Activated CD4-positive, alpha-beta T cell treated with anti-CD3 and anti-CD28 coated beads, Interleukin-2, amount 50 U/mL, for 24 hours (primary cell): ENCODE results near the gene ZNF598.

Experiments
- DNase-seq, 2 donors: peaks; one replicate each; pipeline ENCODE4 v3.0.0-alpha.2; 2020; ENCODE audit warnings: low read depth in 1 of 2, low spot score in 1 of 2

Gene ZNF598

DNA sequence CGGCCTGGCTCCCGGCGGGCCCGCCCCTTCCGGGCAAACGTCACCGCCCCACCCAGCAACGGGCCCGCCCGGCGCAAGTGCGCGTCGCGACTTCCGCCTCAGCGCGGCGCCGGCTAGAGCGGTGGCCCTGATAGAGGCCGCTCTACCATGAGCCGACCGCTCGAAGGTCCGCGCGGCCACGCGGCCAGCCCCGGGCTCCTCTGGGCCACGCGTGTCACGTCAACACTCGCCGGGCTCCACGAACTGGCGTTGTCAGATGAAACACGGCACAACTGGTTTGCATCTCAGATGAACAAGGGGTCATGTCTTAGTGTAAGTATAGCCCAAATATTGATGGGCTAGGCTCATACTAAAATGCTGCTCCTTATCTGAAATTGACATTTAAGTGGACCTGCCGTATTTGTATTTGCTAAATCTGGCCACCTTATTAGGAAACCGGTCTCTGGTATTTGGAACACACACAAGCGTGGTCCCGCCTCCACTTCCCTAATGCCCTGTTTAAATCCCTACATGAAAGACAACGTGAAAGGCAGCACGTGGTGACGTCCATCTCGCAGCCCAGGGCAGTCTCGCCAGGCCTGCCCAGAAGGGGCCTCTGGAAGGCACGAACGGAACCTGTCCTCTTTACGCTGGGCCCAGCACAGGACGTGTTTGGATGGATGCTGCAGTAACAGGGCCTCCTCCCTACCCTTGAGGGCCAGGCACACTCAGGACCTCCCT lies at the start of gene ZNF598:
TSS of gene ZNF598 (minus strand) at position 31 of the 720 bp plus-strand sequence.
- peak; percentile 58 to 65 for DNase-seq

DNA sequence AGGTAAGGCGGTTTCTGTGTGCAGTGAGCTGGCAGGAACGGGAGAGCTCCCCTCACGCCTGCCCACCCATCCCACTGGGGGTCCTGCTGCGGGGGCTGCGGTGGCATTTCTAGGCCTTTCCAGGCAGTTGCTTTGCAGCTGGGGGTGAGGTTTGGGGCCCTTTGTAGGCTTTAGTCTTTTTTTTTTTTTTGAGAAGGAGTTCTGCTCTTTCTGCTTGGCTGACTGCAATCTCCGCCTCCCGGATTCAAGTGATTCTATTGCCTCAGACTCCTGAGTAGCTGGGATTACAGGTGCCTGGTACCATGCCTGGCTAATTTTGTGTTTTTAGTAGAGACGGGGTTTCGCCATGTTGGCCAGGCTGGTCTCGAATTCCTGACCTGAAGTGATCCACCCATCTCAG lies 49.3 kb upstream of the ZNF598 start:
- no peak for DNase-seq

DNA sequence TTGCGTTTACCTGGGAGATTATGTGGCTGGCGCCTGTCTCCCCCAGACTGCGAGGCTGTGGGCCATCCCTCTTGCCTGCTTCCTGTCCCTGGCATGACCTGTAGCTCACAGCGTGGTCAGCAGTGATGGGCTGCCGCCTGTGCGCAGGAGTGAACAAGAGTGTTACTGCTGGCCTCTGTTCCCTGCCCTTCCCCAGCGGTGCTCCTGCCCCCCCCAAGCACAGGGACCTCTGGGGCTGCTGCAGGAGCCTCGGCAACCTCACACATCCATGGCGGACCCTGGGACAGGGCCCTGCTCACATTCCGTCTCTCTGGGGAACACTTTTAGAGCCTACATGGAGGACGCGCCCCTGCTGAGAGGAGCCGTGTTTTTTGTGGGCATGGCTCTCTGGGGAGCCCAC lies 48.8 kb upstream of the ZNF598 start:
- DNase-seq, result no peak

DNA sequence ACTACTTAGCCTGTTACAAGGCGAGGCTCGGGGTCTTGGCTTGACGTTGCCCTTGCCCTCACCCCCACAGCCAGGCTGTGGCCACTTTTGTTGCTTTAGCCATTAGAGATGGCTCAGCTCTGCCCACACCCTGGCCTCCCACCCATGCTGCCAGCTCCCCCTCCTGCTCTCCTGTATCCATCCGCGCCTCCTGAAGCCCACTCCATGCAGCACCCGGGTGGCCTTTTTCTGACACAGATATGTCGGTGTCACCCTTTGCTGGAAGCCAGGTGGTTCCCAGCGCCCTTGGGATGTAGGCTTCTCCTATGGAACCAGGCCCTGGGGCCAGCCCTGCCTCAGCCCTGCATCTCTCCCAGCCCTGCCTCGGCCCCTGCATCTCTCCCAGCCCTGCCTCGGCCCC lies 47.8 kb upstream of the ZNF598 start:
- no peak for DNase-seq

DNA sequence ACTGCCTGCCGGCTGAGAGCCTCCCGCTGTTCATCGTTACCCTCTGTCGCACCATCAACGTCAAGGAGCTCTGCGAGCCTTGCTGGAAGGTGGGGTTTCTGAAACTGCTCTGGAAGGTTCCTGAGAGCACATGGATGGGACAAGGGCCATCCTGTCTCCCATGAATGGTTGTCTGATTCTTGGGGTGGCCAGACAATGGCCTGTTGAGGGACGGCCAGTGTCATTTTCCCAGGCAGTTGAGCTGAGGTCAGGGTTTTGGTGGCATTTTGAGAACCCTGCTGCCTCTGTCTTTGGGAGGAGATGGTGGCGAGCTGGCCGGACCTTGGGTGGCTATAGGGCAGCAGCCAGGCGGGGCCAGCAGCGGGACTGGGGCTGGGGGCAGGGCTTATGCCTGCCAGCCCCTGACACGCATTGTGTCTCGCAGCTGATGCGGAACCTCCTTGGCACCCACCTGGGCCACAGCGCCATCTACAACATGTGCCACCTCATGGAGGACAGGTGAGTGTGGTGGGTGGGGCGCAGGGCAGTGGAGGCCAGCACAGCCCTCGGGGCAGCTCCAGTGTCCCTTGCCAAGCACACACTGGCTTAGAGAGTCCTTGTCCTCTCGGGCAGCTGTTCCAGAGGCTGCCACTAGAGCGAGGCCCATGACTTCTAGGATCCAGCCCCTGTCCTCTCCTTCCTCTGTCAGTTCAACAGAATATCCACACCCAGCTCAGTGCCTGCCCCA lies 47.2 kb upstream of the ZNF598 start:
- no peak for DNase-seq

DNA sequence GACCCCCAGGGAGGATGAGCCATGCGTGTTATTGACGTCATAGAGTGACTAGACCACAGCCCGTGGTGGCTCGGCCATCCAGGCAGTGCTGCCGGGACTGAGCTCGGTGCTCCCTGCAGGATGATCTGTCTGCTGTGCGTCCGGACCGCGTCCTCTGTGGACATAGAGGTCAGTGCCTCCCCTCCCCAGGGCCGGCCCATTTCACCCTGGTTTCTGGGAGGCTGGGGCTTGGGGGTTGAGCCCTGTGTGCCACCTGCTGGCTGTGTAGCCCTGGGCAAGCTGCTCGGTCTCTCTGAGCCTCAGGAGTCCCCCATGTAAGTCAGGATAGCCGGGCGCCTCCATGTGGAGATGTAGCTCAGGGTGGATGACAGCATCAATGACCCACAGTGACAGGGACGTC lies 46.5 kb upstream of the ZNF598 start:
- DNase-seq, result no peak

DNA sequence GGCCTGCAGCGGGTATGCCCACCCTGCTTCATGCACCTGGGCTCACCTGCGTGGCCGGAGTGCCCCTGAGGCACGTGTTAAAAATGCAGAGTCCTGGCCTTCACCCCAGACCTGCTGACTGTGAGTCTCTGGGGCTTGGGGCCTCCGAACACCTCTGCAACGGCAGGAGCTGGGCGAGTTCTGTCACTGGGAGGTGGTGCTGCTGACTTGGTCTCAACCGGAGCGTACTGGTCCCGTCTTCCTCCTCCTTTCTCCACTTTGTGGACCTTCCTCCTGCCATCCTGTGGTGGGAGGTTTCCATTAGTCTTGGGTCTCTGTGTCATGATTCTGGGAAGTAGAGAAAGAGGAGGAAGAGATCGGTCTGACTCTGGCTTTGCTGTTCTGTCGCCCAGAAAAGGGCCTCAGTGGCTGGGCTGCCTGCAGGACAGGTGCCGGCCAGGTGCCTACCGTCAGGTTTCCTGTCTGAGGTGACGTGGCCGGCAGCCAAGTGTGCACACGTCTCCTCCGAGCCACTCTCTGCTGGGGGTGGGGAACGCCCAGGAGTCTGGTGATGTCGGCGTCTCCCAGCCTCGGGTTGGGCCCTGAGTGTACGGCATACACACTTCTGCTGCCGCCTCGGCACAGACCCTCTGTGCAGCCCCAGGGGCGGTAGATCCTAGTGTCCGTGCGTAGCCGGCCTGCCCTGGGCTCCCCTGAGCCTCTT lies 45.1 kb upstream of the ZNF598 start:
- no peak for DNase-seq

DNA sequence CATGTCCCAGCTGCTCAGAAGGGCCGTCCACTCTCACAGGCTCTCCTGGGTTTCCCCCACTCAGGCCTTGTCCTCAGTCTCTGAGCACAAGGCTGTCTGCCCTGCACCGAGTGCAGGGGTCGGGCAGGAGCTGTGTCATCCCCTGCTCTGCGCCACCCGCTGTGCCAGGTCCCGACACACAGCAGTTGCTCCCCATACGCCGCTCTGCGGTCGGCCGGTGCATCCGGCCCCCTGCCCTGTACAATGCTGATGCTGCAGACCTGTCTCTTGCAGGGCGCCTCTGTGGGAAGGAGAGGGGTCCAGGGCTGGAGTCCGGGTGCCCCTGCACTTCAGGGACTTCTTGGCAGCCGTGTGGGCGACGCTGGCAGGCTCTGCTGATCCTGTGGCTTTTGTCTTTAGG lies 44.3 kb upstream of the ZNF598 start:
- DNase-seq, result no peak

DNA sequence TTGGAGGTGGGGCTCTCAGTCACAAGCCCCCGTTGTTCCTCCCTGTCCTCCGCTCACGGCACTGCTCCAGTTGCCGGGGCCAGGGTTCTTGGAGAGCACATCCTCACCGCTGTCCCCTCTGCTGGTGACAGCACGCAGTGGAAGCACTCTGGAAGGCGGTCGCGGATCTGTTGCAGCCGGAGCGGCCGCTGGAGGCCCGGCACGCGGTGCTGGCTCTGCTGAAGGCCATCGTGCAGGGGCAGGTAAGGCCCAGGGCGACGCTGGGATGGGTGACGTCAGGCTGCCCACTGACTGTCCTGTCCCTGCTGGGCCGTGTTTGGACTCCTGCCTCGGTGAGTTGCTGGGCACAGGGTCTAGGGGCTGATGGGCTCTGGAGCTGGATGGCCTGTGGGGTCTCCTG lies 43.6 kb upstream of the ZNF598 start:
- no peak for DNase-seq

DNA sequence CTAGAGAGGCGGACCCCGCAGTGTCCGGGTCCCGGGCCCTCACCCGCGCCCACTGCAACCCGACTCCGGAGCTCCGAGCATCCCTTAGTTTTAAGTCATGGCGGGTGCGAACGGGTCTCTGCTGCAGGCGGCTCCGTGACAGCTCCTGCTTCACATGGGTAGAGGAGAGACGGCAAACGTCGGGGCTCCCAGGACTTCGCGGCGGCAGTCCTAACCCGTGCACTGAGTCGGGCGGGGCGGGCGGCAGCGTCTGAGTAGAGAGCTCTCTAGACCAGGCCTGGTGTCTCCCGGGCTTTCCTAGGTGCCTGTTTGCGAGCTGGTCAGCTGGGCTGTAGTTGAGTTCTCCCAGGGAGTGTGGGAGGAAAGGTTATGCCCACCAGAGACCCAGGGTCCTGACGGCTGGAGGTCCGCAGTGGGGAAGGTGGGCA lies 38.5 kb upstream of the ZNF598 start:
- no peak for DNase-seq

DNA sequence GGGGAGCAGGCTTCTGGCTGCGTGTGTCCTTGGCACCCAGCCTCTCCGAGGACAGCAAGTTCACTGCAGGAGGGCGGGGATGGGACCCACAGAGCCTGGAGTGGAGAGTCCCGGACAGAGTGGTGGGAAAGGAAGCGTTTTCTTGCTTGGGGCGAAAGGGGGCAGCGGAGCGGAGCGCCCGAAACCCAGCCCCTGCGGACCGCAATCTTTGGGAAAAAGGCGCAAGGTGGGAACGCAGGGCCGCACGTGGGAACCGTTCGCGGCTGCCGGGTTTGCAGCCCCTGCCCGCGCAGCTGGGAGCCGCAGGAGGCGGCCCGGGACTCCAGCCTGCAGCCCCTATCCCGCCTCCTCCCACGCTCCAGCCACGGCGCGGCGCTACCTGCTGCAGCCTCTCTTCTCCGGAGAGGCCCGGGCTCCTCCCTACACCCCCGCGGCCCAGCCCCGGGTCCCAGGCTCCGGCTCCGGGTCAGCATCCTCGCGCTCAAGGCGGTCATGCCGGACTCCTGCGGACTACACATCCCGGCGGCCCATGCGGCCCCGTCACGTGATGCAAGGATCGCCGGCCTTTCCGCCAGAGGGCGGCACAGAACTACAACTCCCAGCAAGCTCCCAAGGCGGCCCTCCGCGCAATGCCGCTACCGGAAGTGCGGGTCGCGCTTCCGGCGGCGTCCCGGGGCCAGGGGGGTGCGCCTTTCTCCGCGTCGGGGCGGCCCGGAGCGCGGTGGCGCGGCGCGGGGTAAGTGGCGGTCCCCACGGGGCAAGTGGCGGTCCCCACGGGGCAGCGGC lies 37.9 kb upstream of the ZNF598 start, which contains the start of the genes NTHL1 and TSC2:
TSS of gene NTHL1 (minus strand) at position 505 of the 786 bp plus-strand sequence. CDS start at position 494, 11 bp downstream.
TSS of gene TSC2 (plus strand) at position 656 of the 786 bp plus-strand sequence. CDS start 631 bp downstream, outside the sequence.
- DNase-seq, result peak; percentile 78 to 93

DNA sequence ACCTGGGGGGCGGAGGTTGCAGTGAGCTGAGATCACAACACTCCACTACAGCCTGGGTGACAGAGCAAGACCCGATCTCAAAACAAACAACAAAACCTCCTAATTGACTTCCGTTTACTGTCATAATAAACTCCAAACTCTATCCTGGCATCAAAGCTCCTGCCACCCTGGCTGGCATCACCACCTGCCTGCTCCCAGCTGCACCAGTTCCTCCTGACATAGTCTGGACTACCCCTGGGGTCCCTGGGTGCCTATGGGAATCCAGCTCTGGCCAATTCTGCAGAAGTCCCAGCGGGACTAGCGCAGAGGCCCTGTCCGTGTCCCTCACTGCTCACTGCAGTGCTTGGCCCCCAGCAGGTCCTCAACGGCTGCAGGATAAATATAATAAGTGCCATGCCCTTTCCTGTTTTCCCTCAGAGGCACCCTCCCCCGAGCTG lies 37.3 kb upstream of the ZNF598 start:
- DNase-seq, result no peak

DNA sequence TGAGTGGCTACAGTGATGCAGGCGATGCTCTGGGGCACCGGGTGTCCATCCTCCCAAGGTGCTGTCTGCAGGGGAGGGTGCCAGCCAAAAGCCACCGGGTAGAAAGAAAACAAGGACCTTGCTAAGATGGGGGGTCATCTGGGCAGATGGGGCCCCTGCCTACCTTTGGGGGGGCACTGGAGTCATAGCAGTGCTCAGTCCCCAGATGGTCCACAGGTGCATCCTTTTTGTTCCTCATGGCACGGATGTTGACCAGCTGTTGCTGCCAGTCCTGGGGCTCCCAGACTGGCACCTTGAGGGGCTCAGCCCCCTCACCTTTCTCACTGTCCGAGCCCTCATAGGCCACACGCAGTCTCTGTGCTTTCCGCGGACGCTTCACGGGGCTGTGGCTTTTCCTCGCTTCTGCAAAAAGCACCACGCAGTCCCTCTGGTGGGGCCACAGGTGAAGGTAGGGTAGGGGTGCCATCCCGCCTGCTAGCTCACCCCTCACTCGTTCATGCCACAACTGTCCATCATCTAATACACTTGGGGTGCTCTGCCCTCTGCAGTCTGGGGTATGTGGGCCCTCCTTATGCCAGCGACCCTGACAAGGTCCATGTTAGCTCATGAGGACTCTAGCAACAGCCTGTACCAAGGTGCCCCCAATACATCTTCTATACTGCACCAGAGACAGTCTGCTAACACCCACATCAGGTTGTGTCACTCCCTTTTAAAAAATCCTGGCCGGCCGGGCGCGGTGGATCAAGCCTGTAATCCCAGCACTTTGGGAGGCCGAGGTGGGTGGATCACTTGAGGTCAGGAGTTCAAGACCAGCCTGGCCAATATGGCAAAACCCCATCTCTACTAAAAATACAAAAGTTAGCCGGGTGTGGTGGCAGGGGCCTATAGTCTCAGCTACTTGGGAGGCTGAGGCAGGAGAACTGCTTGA lies 36.6 kb upstream of the ZNF598 start:
- no peak for DNase-seq

DNA sequence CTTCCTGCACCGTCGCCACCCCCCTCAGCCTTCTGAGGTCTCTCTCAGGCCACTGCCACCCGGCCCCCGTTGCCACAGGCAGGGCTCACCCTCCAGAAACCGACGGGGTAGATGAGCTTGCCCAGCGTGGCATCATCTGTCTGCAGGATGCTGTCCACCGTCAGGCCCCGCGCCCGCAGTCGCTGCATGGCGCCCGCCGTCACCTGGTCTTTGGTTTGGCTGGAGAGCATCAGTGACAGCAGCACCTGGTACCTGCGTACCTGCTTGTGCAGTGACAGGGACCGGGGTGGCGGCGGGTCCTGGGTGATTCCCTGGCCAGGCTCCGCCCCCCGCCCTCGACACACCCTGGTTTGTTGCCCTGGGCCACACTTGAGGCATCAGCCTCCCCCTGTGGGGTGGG lies 34.9 kb upstream of the ZNF598 start:
- DNase-seq, result no peak

DNA sequence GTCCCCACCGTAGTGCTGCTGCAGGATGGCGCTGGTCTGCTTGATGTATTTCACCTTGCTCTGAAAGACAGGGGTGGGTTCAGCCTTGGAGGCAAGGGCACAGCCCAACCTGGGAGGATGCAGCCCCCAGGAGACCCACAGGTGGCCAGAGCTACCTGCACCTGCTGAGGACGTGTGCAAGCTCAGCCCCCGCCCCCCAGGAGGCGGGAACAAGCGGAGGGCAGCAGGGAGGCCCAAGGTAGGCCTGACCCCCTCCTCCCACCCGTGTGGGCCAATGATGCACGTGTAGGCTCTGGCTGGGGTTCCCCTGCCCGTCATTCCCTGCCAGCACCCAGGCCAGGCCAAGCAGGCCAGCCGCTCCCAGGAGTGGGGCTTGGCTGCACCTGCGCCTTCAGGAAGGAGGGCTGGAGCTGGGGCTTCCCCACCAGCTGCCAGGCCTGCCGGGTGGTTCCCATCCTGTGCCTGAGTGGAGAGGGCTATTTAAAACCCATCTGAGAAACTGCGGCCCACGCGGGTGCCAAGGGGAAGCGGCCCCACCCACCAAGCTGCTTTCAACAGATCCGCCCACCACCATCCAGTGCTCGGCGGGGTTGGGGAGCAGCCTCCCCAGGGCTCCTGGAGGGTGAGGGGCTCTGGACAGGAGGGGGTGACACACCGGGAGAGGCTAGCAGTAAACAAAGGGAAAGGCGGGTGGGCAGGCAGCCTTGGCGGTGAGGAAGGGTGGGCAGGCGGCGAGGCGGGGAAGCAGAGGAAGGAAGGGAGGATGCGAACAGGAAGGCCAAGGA lies 34.2 kb upstream of the ZNF598 start:
- no peak for DNase-seq

DNA sequence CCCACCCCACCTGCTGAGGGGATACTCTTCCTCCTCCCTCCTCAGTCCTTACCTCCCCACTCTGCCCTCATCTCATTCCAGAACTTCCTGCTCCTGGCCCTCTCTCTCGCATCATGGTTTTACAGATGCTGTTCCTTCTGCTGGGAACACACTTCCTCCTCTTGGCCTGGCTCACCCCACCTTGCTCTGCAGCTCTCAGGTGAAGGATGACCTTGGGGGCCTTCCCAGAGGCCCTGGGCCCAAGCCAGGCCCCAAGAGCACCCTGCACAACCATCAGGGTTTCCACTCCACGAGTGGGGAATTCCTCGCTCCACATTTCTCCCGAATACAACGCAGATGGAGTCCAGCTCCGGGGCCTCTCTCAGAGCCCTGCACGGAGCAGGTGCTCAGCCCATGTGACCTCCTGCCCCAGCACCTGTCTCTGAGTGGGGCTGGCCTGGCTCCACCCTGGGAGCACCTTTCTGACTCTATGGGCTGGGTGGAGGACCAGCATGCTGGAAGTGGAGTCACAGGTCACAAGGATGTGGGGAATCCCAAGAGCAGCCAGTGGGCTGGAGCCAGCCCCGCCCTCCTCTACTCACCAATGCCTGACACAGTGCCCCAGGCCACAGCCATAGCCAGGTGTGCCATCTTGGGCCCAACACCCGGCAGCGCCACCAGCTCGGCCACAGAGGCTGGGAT lies 33.5 kb upstream of the ZNF598 start:
- DNase-seq, result no peak

DNA sequence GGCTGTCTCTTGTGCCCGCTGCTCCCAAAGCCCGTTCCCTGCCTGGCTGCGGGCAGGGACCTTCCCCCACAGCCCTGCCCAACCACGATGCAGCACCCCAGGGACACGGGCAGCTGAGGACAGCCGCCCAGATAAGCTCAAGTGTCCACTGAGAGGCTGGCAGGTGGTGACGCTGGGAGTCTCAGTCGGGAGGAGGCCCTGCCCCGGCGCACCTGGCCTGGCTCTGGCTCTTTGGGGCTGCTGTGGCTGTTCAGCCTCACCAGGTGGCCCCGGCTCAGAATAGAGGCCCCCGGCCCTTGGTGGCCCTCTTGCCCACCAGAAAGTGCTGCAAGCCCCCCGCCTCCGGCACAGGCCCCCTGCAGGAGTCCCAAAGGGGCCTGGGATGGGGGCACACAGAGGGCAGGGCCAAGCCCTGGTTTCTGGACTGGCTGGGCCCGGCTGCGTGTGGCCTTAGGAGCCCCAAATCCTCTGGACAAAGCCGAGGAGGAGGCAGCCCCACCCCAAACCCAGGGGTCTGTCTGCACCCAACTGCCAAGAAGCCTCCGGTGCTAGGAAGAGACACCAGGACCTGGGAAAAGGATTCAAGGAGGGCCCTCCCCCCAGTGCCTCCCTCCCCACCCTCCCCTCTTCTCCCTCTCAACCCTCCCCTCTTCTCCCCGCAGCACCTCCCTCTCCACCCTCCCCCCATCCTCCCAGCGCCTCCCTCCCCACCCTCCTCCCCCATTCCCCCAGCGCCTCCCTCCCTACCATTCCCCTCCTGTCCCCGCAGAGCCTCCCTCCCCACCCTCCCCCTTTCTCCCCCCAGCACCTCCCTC lies 32.8 kb upstream of the ZNF598 start:
- DNase-seq, result no peak
